ENCODE results near the gene TLL1. TPM values are rescaled to one million over a fixed set of nuclear protein-coding genes. Genes with fewer than 3 reads are reported as not detected.

TLL1 gene
- total and polyA plus RNA-seq, 2 experiments from 2014 or later: 0.18 to 2.4 TPM

DNA sequence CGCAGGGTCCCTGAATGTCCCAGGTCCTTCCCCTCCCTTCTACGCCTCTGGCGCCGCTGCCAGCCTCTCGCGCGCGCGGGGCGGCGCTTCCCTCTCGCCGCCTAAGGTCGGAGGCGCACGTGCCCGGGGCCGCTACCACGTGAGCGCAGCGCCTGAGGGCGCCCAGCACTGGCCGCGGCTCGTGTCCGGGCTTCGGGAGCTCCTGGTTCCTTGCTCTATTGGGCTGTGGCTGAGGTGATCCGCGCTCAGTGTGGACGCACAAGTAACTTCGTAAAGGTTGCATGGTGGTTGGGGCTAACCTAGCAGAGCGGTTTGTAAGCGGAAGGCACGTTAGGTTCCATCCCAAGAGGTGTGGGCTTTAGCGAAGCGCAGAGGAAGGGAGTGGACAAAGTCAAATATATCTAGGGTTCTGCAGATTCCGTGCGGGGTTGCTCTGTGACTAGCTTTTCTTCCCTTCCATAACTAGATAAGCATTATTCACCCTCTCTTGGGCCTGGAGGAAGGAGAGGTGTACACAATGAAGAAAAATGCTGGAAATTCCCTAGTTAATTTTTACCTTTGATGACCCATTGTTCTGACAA lies 1.8 kb downstream of the TLL1 start:
- Histone ChIP-seq H2AFZ (peak overlapping the region; percentile 98), H3K27ac (ENCODE audit: low read depth) (no peak overlapping the region), H3K4me1 (ENCODE audit: insufficient read depth) (peaks cover 29% of the 10 kb centered on the region), H3K4me3 (peak overlapping the region; percentile 73), H3K27me3 (ENCODE audit: insufficient read depth) (peaks cover 59% of the 10 kb centered on the region), H3K79me2 (replicated peaks; ENCODE audit: insufficient read depth) (no peaks in the 10 kb centered on the region), H3K4me2 (peak overlapping the region; percentile 96), H3K36me3 (ENCODE audit: insufficient read depth) (no peaks in the 10 kb centered on the region), H4K20me1 (replicated peaks; ENCODE audit: insufficient read depth) (no peaks in the 10 kb centered on the region), H3K9me2 (ENCODE audit: insufficient read depth) (no peaks in the 10 kb centered on the region), H3F3A (replicated peaks; ENCODE audit: low read depth) (no peaks in the 10 kb centered on the region)
- Mint-ChIP-seq H3K9me3 (no peaks in the 10 kb centered on the region), H3K4me3 (peak overlapping the region; percentile 82), H3K4me1 (peaks cover 18% of the 10 kb centered on the region; the same call in 2 of the 3 replicates), H3K27ac (no peak overlapping the region), H3K27me3 (ENCODE audit: insufficient read depth, low read depth, poor library complexity) (peaks cover 45% of the 10 kb centered on the region), H3K36me3 (ENCODE audit: low read depth) (no peaks in the 10 kb centered on the region)
- DNase-seq (ENCODE audit: low spot score): peak; percentile 77
- peak; percentile 71 for ATAC-seq
- TF ChIP-seq, protein P1, sequence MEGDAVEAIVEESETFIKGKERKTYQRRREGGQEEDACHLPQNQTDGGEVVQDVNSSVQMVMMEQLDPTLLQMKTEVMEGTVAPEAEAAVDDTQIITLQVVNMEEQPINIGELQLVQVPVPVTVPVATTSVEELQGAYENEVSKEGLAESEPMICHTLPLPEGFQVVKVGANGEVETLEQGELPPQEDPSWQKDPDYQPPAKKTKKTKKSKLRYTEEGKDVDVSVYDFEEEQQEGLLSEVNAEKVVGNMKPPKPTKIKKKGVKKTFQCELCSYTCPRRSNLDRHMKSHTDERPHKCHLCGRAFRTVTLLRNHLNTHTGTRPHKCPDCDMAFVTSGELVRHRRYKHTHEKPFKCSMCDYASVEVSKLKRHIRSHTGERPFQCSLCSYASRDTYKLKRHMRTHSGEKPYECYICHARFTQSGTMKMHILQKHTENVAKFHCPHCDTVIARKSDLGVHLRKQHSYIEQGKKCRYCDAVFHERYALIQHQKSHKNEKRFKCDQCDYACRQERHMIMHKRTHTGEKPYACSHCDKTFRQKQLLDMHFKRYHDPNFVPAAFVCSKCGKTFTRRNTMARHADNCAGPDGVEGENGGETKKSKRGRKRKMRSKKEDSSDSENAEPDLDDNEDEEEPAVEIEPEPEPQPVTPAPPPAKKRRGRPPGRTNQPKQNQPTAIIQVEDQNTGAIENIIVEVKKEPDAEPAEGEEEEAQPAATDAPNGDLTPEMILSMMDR (conservative IDR thresholded peaks at IDR 0.05; ENCODE audit: low read depth in 2 of 2): no peak
- TF ChIP-seq, protein P2, sequence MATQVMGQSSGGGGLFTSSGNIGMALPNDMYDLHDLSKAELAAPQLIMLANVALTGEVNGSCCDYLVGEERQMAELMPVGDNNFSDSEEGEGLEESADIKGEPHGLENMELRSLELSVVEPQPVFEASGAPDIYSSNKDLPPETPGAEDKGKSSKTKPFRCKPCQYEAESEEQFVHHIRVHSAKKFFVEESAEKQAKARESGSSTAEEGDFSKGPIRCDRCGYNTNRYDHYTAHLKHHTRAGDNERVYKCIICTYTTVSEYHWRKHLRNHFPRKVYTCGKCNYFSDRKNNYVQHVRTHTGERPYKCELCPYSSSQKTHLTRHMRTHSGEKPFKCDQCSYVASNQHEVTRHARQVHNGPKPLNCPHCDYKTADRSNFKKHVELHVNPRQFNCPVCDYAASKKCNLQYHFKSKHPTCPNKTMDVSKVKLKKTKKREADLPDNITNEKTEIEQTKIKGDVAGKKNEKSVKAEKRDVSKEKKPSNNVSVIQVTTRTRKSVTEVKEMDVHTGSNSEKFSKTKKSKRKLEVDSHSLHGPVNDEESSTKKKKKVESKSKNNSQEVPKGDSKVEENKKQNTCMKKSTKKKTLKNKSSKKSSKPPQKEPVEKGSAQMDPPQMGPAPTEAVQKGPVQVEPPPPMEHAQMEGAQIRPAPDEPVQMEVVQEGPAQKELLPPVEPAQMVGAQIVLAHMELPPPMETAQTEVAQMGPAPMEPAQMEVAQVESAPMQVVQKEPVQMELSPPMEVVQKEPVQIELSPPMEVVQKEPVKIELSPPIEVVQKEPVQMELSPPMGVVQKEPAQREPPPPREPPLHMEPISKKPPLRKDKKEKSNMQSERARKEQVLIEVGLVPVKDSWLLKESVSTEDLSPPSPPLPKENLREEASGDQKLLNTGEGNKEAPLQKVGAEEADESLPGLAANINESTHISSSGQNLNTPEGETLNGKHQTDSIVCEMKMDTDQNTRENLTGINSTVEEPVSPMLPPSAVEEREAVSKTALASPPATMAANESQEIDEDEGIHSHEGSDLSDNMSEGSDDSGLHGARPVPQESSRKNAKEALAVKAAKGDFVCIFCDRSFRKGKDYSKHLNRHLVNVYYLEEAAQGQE (IDR thresholded peaks at IDR 0.05; ENCODE audit: unreplicated experiment): no peak
- TF ChIP-seq EZH2phosphoT487 (IDR thresholded peaks at IDR 0.05; ENCODE audit: unreplicated experiment) (no peak), STAT1 (IDR thresholded peaks at IDR 0.05; ENCODE audit: unreplicated experiment) (no peak), JUNB (IDR thresholded peaks at IDR 0.05; ENCODE audit: unreplicated experiment) (no peak), ZNF331 (CRISPR knock-in tag; IDR thresholded peaks at IDR 0.05; ENCODE audit: low read depth) (no peak), NANOG (IDR thresholded peaks at IDR 0.05; ENCODE audit: borderline replicate concordance) (no peak), POLR2AphosphoS5 (IDR thresholded peaks at IDR 0.05; ENCODE audit: low read depth) (no peak), ZNF114 (CRISPR knock-in tag; IDR thresholded peaks at IDR 0.05) (no peak), CREB1 (CRISPR knock-in tag; IDR thresholded peaks at IDR 0.05; ENCODE audit: low read depth) (no peak), EZH2 (IDR thresholded peaks at IDR 0.05; ENCODE audit: low read depth, unreplicated experiment) (no peak)
- TF ChIP-seq, protein P3, sequence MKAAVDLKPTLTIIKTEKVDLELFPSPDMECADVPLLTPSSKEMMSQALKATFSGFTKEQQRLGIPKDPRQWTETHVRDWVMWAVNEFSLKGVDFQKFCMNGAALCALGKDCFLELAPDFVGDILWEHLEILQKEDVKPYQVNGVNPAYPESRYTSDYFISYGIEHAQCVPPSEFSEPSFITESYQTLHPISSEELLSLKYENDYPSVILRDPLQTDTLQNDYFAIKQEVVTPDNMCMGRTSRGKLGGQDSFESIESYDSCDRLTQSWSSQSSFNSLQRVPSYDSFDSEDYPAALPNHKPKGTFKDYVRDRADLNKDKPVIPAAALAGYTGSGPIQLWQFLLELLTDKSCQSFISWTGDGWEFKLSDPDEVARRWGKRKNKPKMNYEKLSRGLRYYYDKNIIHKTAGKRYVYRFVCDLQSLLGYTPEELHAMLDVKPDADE (IDR thresholded peaks at IDR 0.05): no peak
- TF ChIP-seq, protein P4, sequence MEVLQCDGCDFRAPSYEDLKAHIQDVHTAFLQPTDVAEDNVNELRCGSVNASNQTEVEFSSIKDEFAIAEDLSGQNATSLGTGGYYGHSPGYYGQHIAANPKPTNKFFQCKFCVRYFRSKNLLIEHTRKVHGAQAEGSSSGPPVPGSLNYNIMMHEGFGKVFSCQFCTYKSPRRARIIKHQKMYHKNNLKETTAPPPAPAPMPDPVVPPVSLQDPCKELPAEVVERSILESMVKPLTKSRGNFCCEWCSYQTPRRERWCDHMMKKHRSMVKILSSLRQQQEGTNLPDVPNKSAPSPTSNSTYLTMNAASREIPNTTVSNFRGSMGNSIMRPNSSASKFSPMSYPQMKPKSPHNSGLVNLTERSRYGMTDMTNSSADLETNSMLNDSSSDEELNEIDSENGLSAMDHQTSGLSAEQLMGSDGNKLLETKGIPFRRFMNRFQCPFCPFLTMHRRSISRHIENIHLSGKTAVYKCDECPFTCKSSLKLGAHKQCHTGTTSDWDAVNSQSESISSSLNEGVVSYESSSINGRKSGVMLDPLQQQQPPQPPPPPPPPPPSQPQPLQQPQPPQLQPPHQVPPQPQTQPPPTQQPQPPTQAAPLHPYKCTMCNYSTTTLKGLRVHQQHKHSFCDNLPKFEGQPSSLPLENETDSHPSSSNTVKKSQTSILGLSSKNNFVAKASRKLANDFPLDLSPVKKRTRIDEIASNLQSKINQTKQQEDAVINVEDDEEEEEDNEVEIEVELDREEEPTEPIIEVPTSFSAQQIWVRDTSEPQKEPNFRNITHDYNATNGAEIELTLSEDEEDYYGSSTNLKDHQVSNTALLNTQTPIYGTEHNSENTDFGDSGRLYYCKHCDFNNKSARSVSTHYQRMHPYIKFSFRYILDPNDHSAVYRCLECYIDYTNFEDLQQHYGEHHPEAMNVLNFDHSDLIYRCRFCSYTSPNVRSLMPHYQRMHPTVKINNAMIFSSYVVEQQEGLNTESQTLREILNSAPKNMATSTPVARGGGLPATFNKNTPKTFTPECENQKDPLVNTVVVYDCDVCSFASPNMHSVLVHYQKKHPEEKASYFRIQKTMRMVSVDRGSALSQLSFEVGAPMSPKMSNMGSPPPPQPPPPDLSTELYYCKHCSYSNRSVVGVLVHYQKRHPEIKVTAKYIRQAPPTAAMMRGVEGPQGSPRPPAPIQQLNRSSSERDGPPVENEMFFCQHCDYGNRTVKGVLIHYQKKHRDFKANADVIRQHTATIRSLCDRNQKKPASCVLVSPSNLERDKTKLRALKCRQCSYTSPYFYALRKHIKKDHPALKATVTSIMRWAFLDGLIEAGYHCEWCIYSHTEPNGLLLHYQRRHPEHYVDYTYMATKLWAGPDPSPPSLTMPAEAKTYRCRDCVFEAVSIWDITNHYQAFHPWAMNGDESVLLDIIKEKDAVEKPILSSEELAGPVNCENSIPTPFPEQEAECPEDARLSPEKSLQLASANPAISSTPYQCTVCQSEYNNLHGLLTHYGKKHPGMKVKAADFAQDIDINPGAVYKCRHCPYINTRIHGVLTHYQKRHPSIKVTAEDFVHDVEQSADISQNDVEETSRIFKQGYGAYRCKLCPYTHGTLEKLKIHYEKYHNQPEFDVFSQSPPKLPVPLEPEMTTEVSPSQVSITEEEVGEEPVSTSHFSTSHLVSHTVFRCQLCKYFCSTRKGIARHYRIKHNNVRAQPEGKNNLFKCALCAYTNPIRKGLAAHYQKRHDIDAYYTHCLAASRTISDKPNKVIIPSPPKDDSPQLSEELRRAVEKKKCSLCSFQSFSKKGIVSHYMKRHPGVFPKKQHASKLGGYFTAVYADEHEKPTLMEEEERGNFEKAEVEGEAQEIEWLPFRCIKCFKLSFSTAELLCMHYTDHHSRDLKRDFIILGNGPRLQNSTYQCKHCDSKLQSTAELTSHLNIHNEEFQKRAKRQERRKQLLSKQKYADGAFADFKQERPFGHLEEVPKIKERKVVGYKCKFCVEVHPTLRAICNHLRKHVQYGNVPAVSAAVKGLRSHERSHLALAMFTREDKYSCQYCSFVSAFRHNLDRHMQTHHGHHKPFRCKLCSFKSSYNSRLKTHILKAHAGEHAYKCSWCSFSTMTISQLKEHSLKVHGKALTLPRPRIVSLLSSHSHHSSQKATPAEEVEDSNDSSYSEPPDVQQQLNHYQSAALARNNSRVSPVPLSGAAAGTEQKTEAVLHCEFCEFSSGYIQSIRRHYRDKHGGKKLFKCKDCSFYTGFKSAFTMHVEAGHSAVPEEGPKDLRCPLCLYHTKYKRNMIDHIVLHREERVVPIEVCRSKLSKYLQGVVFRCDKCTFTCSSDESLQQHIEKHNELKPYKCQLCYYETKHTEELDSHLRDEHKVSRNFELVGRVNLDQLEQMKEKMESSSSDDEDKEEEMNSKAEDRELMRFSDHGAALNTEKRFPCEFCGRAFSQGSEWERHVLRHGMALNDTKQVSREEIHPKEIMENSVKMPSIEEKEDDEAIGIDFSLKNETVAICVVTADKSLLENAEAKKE (CRISPR knock-in tag; IDR thresholded peaks at IDR 0.05): no peak

Data from GM23338 (cell line).